HEK293 (cell line): ENCODE results near the gene OR4M1.
"Not testable (repeated sequence)": the region's sequence is repeated elsewhere in the genome, so short reads cannot be mapped to it uniquely, and the experiment has no call there.

Source experiments
- CTCF ChIA-PET: fragments of 350-600 bp; formaldehyde crosslinking; extraction: SDS; loops from one replicate; lab custom pipeline; 2021; ENCODE audit warnings: antibody characterized with exemption; lab: Yijun Ruan, JAX
- POLR2A ChIA-PET: fragments of 300-600 bp; formaldehyde crosslinking; extraction: SDS; loops from one replicate; lab custom pipeline; 2020; ENCODE audit warnings: antibody characterized with exemption, inconsistent platforms; lab: Yijun Ruan, JAX
- H3K27ac ChIP-seq: fragments of 200-500 bp; sonication (Bioruptor generic); 2 replicates; pipeline ENCODE4 v1.5.1; 2014; ENCODE audit warnings: low read depth, low read length, control low read depth, inconsistent platforms; ENCODE audit errors: extremely low read depth
- H3K36me3 ChIP-seq, 2 experiments: fragments of 200-500 bp in 1 of 2; sonication (Bioruptor generic) in 1 of 2; 1 replicate in 1 of 2; 2 replicates in 1 of 2; pipeline ENCODE4 v1.5.1; 2014 to 2017; ENCODE audit warnings: inconsistent platforms in 2 of 2, low read length in 2 of 2; ENCODE audit not compliant: control insufficient read depth in 2 of 2, insufficient read depth in 1 of 2
- H3K4me1 ChIP-seq: fragments of 200-500 bp; sonication (Bioruptor generic); 2 replicates; pipeline ENCODE4 v1.5.1; 2014; ENCODE audit warnings: mild to moderate bottlenecking, low read length, inconsistent platforms; ENCODE audit not compliant: control insufficient read depth, insufficient read depth
- H3K4me3 ChIP-seq: 2 replicates; pipeline ENCODE4 v1.5.1; 2011; ENCODE audit warnings: low read depth, mild to moderate bottlenecking, control low read depth, low read length, moderate library complexity
- H3K9me3 ChIP-seq: fragments of 200-500 bp; sonication (Bioruptor generic); 2 replicates; pipeline ENCODE4 v1.5.1; 2014; ENCODE audit warnings: low read depth, low read length, inconsistent platforms; ENCODE audit not compliant: control insufficient read depth, insufficient read depth
- BCL6B ChIP-seq: fragments of 450-650 bp; formaldehyde crosslinking; IDR thresholded peaks from 2 replicates; pipeline ENCODE4 v1.5.1; 2017; ENCODE audit warnings: missing biosample characterization, missing genetic modification characterization
- MZF1 ChIP-seq: fragments of 450-650 bp; formaldehyde crosslinking; IDR thresholded peaks from 2 replicates; pipeline ENCODE4 v1.5.1; 2017; ENCODE audit warnings: missing biosample characterization, missing genetic modification characterization, borderline replicate concordance
- PRDM4 ChIP-seq: fragments of 450-650 bp; formaldehyde crosslinking; IDR thresholded peaks from 2 replicates; pipeline ENCODE4 v1.5.1; 2017; ENCODE audit warnings: missing biosample characterization, missing genetic modification characterization
- ZNF132 ChIP-seq: fragments of 450-650 bp; formaldehyde crosslinking; IDR thresholded peaks from 2 replicates; pipeline ENCODE4 v1.5.1; 2017; ENCODE audit warnings: missing biosample characterization, missing genetic modification characterization, borderline replicate concordance
- ZNF175 ChIP-seq: fragments of 450-650 bp; formaldehyde crosslinking; IDR thresholded peaks from 2 replicates; pipeline ENCODE4 v1.5.1; 2016; ENCODE audit warnings: missing biosample characterization, missing genetic modification characterization
- ZNF211 ChIP-seq: fragments of 450-650 bp; formaldehyde crosslinking; IDR thresholded peaks from 2 replicates; pipeline ENCODE4 v1.5.1; 2016; ENCODE audit warnings: low read depth, missing biosample characterization, missing genetic modification characterization
- ZNF391 ChIP-seq: fragments of 450-650 bp; formaldehyde crosslinking; IDR thresholded peaks from 2 replicates; pipeline ENCODE4 v1.5.1; 2016; ENCODE audit warnings: low read depth, missing biosample characterization, missing genetic modification characterization, borderline replicate concordance
- ZNF398 ChIP-seq: fragments of 450-650 bp; formaldehyde crosslinking; IDR thresholded peaks from 2 replicates; pipeline ENCODE4 v1.5.1; 2017; ENCODE audit warnings: missing biosample characterization, missing genetic modification characterization
- ZNF549 ChIP-seq: fragments of 450-650 bp; IDR thresholded peaks from 2 replicates; pipeline ENCODE4 v1.5.1; 2018; ENCODE audit warnings: missing biosample characterization, missing genetic modification characterization, mild to moderate bottlenecking, inconsistent platforms, moderate library complexity
- ZNF621 ChIP-seq: fragments of 450-650 bp; formaldehyde crosslinking; IDR thresholded peaks from 2 replicates; pipeline ENCODE4 v1.5.1; 2017; ENCODE audit warnings: missing biosample characterization, missing genetic modification characterization
- ZNF692 ChIP-seq: fragments of 450-650 bp; formaldehyde crosslinking; IDR thresholded peaks from 2 replicates; pipeline ENCODE4 v1.5.1; 2016; ENCODE audit warnings: missing biosample characterization, missing genetic modification characterization

OR4M1 gene

GRCh38 chr14:19801118-19801464, 27.8 kb downstream of the OR4M1 start (continued):
- TF ChIP-seq BCL6B (tag by site-specific recombination) (no peak), ZNF132 (tag by site-specific recombination) (no peak), ZNF549 (tag by site-specific recombination) (no peak), MZF1 (tag by site-specific recombination) (no peak), ZNF692 (no peak), ZNF621 (tag by site-specific recombination) (no peak)

- H3K4me1 ChIP-seq, H3K4me3 ChIP-seq, H3K9me3 ChIP-seq, H3K27ac ChIP-seq, POLR2A ChIA-PET, H3K36me3 ChIP-seq: not testable (repeated sequence)
- CTCF ChIA-PET = interaction anchor here (0.6 kb wide), 1 partner anchor 64 kb away, joined by 3 read pairs; no protein-coding TSS in a partner anchor
These were observed 30.2 kb downstream of the OR4M1 start, which contains the start of gene OR4N2 for GRCh38 chr14:19803470-19803869. Gene OR4N2, plus strand, starts transcription at chr14:19803770. Its CDS starts 23,679 bp downstream, at chr14:19827449.

- H3K36me3 ChIP-seq, POLR2A ChIA-PET, H3K9me3 ChIP-seq, H3K4me3 ChIP-seq, H3K27ac ChIP-seq, H3K4me1 ChIP-seq, CTCF ChIA-PET: not testable (repeated sequence)
These were observed 40.0 kb downstream of the OR4M1 start for GRCh38 chr14:19813171-19813920.

- H3K4me1 ChIP-seq, H3K36me3 ChIP-seq, CTCF ChIA-PET, POLR2A ChIA-PET, H3K9me3 ChIP-seq, H3K27ac ChIP-seq, H3K4me3 ChIP-seq: not testable (repeated sequence)
These were observed 46.6 kb downstream of the OR4M1 start for GRCh38 chr14:19819879-19820278.

- H3K27ac ChIP-seq, POLR2A ChIA-PET, H3K4me3 ChIP-seq, H3K36me3 ChIP-seq, CTCF ChIA-PET, H3K4me1 ChIP-seq, H3K9me3 ChIP-seq: not testable (repeated sequence)
These were observed 47.7 kb downstream of the OR4M1 start for GRCh38 chr14:19821016-19821415.

- Histone ChIP-seq H3K4me1 (no peaks in the 10 kb centered on the region), H3K4me3 (no peak overlapping the region), H3K9me3 (no peaks in the 10 kb centered on the region), H3K36me3 (no peaks in the 10 kb centered on the region), H3K27ac (no peak overlapping the region)
- ChIA-PET POLR2A (no interaction called here), CTCF (no interaction called here)
- no peak for TF ChIP-seq ZNF391 (tag by site-specific recombination)
- no peak for TF ChIP-seq PRDM4 (tag by site-specific recombination)
- no peak for TF ChIP-seq ZNF175 (tag by site-specific recombination)
- no peak for TF ChIP-seq ZNF211 (tag by site-specific recombination)
- TF ChIP-seq ZNF398 (tag by site-specific recombination) = no peak
These were observed 49.9 kb downstream of the OR4M1 start for GRCh38 chr14:19823178-19823577.
